HEK293 (cell line): Measurements from ENCODE around the gene ZNF564.

Experiments used
- ATF2 ChIP-seq: fragments of 450-650 bp; formaldehyde crosslinking; IDR thresholded peaks from 2 replicates; pipeline ENCODE4 v1.5.1; 2016; ENCODE audit warnings: missing biosample characterization, missing genetic modification characterization, low read depth
- HOXD13 ChIP-seq: sonication (generic); formaldehyde crosslinking; IDR thresholded peaks from 2 replicates; pipeline ENCODE4 v1.8.0; 2022; ENCODE audit warnings: missing genetic modification reagents, borderline replicate concordance
- KLF10 ChIP-seq: fragments of 450-650 bp; IDR thresholded peaks from 2 replicates; pipeline ENCODE4 v1.5.1; 2018; ENCODE audit warnings: missing biosample characterization, mild to moderate bottlenecking, missing genetic modification characterization
- KLF8 ChIP-seq: fragments of 450-650 bp; formaldehyde crosslinking; IDR thresholded peaks from 2 replicates; pipeline ENCODE4 v1.5.1; 2016; ENCODE audit warnings: missing biosample characterization, missing genetic modification characterization
- MZF1 ChIP-seq: fragments of 450-650 bp; formaldehyde crosslinking; IDR thresholded peaks from 2 replicates; pipeline ENCODE4 v1.5.1; 2017; ENCODE audit warnings: missing biosample characterization, missing genetic modification characterization, borderline replicate concordance
- PRDM4 ChIP-seq: fragments of 450-650 bp; formaldehyde crosslinking; IDR thresholded peaks from 2 replicates; pipeline ENCODE4 v1.5.1; 2017; ENCODE audit warnings: missing biosample characterization, missing genetic modification characterization
- REST ChIP-seq: fragments of 450-650 bp; formaldehyde crosslinking; IDR thresholded peaks from 2 replicates; pipeline ENCODE4 v1.5.1; 2016; ENCODE audit warnings: missing biosample characterization, missing genetic modification characterization
- YY1 ChIP-seq: fragments of 450-650 bp; formaldehyde crosslinking; IDR thresholded peaks from 2 replicates; pipeline ENCODE4 v1.5.1; 2018; ENCODE audit warnings: missing biosample characterization, missing genetic modification characterization
- ZBTB48 ChIP-seq: fragments of 450-650 bp; formaldehyde crosslinking; IDR thresholded peaks from 2 replicates; pipeline ENCODE4 v1.5.1; 2016; ENCODE audit warnings: missing biosample characterization, missing genetic modification characterization
- ZNF121 ChIP-seq: fragments of 450-650 bp; formaldehyde crosslinking; IDR thresholded peaks from 2 replicates; pipeline ENCODE4 v1.5.1; 2016; ENCODE audit warnings: missing biosample characterization, missing genetic modification characterization
- ZNF16 ChIP-seq: fragments of 450-650 bp; formaldehyde crosslinking; IDR thresholded peaks from 2 replicates; pipeline ENCODE4 v1.5.1; 2016; ENCODE audit warnings: low read depth, missing biosample characterization, missing genetic modification characterization
- ZNF19 ChIP-seq: fragments of 450-650 bp; formaldehyde crosslinking; IDR thresholded peaks from 2 replicates; pipeline ENCODE4; 2016; ENCODE audit warnings: missing biosample characterization, missing genetic modification characterization, low read depth
- ZNF221 ChIP-seq: fragments of 450-650 bp; formaldehyde crosslinking; IDR thresholded peaks from 2 replicates; pipeline ENCODE4 v1.5.1; 2017; ENCODE audit warnings: missing biosample characterization, missing genetic modification characterization, borderline replicate concordance
- ZNF324 ChIP-seq: fragments of 450-650 bp; formaldehyde crosslinking; IDR thresholded peaks from 2 replicates; pipeline ENCODE4 v1.5.1; 2016; ENCODE audit warnings: missing biosample characterization, missing genetic modification characterization
- ZNF335 ChIP-seq: fragments of 450-650 bp; formaldehyde crosslinking; conservative IDR thresholded peaks from 2 replicates; pipeline ENCODE4 v1.5.1; 2016; ENCODE audit warnings: missing biosample characterization, missing genetic modification characterization
- ZNF341 ChIP-seq: fragments of 450-650 bp; formaldehyde crosslinking; IDR thresholded peaks from 2 replicates; pipeline ENCODE4; 2016; ENCODE audit warnings: low read depth, missing biosample characterization, missing genetic modification characterization
- ZNF391 ChIP-seq: fragments of 450-650 bp; formaldehyde crosslinking; IDR thresholded peaks from 2 replicates; pipeline ENCODE4 v1.5.1; 2016; ENCODE audit warnings: low read depth, missing biosample characterization, missing genetic modification characterization, borderline replicate concordance
- ZNF404 ChIP-seq: fragments of 450-650 bp; formaldehyde crosslinking; IDR thresholded peaks from 2 replicates; pipeline ENCODE4 v1.5.1; 2017; ENCODE audit warnings: missing biosample characterization, missing genetic modification characterization
- ZNF426 ChIP-seq: fragments of 450-650 bp; formaldehyde crosslinking; IDR thresholded peaks from 2 replicates; pipeline ENCODE4 v1.5.1; 2017; ENCODE audit warnings: missing biosample characterization, missing genetic modification characterization, mild to moderate bottlenecking, inconsistent platforms, moderate library complexity
- ZNF501 ChIP-seq: fragments of 450-650 bp; formaldehyde crosslinking; IDR thresholded peaks from 2 replicates; pipeline ENCODE4 v1.5.1; 2016; ENCODE audit warnings: missing biosample characterization, missing genetic modification characterization
- ZNF514 ChIP-seq: fragments of 450-650 bp; formaldehyde crosslinking; IDR thresholded peaks from 2 replicates; pipeline ENCODE4 v1.5.1; 2016; ENCODE audit warnings: missing biosample characterization, missing genetic modification characterization
- ZNF596 ChIP-seq: fragments of 450-650 bp; IDR thresholded peaks from 2 replicates; pipeline ENCODE4 v1.5.0; 2018; ENCODE audit warnings: missing biosample characterization, mild to moderate bottlenecking, missing genetic modification characterization, moderate library complexity
- ZNF621 ChIP-seq: fragments of 450-650 bp; formaldehyde crosslinking; IDR thresholded peaks from 2 replicates; pipeline ENCODE4 v1.5.1; 2017; ENCODE audit warnings: missing biosample characterization, missing genetic modification characterization
- ZNF747 ChIP-seq: fragments of 450-650 bp; formaldehyde crosslinking; IDR thresholded peaks from 2 replicates; pipeline ENCODE4 v1.5.1; 2016; ENCODE audit warnings: missing biosample characterization, missing genetic modification characterization
- ZNF776 ChIP-seq: fragments of 450-650 bp; formaldehyde crosslinking; IDR thresholded peaks from 2 replicates; pipeline ENCODE4 v1.5.0; 2017; ENCODE audit warnings: missing biosample characterization, missing genetic modification characterization, borderline replicate concordance
- ZNF792 ChIP-seq: fragments of 450-650 bp; formaldehyde crosslinking; IDR thresholded peaks from 2 replicates; pipeline ENCODE4 v1.5.1; 2016; ENCODE audit warnings: missing biosample characterization, missing genetic modification characterization
- ZNF843 ChIP-seq: fragments of 450-650 bp; formaldehyde crosslinking; IDR thresholded peaks from 2 replicates; pipeline ENCODE4 v1.5.1; 2016; ENCODE audit warnings: missing biosample characterization, missing genetic modification characterization
- ZSCAN18 ChIP-seq: fragments of 450-650 bp; formaldehyde crosslinking; IDR thresholded peaks from 2 replicates; pipeline ENCODE4 v1.5.1; 2016; ENCODE audit warnings: missing biosample characterization, missing genetic modification characterization
- ZSCAN4 ChIP-seq: fragments of 450-650 bp; formaldehyde crosslinking; IDR thresholded peaks from 2 replicates; pipeline ENCODE4 v1.5.1; 2017; ENCODE audit warnings: missing biosample characterization, missing genetic modification characterization
- ZXDB ChIP-seq: fragments of 450-650 bp; formaldehyde crosslinking; IDR thresholded peaks from 2 replicates; pipeline ENCODE4 v1.5.1; 2016; ENCODE audit warnings: missing biosample characterization, missing genetic modification characterization

The ZNF564 gene

GRCh38 chr19:12551060-12551832 lies at the start of gene ZNF564 (continued):
- TF ChIP-seq REST: no peak
- peak; percentile 35; the same call in 1 of the 2 replicates for TF ChIP-seq YY1 (tag by site-specific recombination)
- TF ChIP-seq KLF10 (tag by site-specific recombination): peak; percentile 67; the same call in 1 of the 2 replicates
- TF ChIP-seq ZNF843 (tag by site-specific recombination): 0 out of 2 replicates have a peak, but pooled peaks have one; percentile 56
- TF ChIP-seq ZNF19 (tag by site-specific recombination): no peak
- no peak for TF ChIP-seq ZNF776 (tag by site-specific recombination)
- TF ChIP-seq HOXD13 (CRISPR knock-in tag): no peak
- TF ChIP-seq ZNF514 (tag by site-specific recombination): no peak
- TF ChIP-seq ZNF621 (tag by site-specific recombination): no peak
- 0 out of 2 replicates have a peak, but pooled peaks have one; percentile 43 for TF ChIP-seq ZNF121 (tag by site-specific recombination)
- TF ChIP-seq ZNF341 (tag by site-specific recombination): peak; percentile 48
- TF ChIP-seq ZNF426 (tag by site-specific recombination): no peak
- no peak for TF ChIP-seq ZNF16 (tag by site-specific recombination)
- TF ChIP-seq ZSCAN18 (tag by site-specific recombination): no peak
- peak; percentile 93 for TF ChIP-seq ZBTB48
- TF ChIP-seq ZNF324: peak; percentile 85; the same call in 1 of the 2 replicates
- 0 out of 2 replicates have a peak, but pooled peaks have one; percentile 30 for TF ChIP-seq PRDM4 (tag by site-specific recombination)
- peak; percentile 97 for TF ChIP-seq ZXDB (tag by site-specific recombination)
- no peak for TF ChIP-seq ZNF596 (tag by site-specific recombination)
- no peak for TF ChIP-seq ZNF747 (tag by site-specific recombination)
- 0 out of 2 replicates have a peak, but pooled peaks have one; percentile 74 for TF ChIP-seq ZNF221
- 0 out of 2 replicates have a peak, but pooled peaks have one; percentile 42 for TF ChIP-seq MZF1
- TF ChIP-seq ZNF404 (tag by site-specific recombination): no peak
- TF ChIP-seq KLF8: peak; percentile 78; the same call in 1 of the 2 replicates
- no peak for TF ChIP-seq ATF2 (tag by site-specific recombination)
- TF ChIP-seq ZNF792: no peak
- peak; percentile 80 for TF ChIP-seq ZNF501
- TF ChIP-seq ZSCAN4 (tag by site-specific recombination): peak; percentile 44
- TF ChIP-seq ZNF335 (tag by site-specific recombination): peak; percentile 93
- TF ChIP-seq ZNF391 (tag by site-specific recombination): peak; percentile 21; the same call in 1 of the 2 replicates
